Measurements from ENCODE around the gene MIAT.

DNA sequence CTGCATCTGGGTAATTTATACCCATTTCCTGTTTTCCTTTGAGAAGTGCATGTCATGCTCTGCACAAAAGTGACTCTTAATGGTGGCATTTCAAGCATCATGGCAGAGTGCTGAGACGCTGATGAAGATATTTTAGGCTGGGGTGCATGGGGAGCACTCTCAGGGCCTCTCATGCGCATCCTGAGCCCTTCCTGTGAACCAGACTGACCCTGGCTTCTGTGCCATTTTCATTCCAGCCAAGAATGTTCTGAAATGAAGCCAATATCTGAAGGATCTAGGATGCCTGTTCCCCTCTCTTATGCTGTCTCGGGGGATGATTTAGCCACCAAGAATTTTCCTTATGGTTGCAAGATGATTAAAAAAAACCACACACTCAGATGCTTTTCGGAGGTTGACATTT is 61.5 kb downstream of the MIAT start:
- TF ChIP-seq, protein P1, sequence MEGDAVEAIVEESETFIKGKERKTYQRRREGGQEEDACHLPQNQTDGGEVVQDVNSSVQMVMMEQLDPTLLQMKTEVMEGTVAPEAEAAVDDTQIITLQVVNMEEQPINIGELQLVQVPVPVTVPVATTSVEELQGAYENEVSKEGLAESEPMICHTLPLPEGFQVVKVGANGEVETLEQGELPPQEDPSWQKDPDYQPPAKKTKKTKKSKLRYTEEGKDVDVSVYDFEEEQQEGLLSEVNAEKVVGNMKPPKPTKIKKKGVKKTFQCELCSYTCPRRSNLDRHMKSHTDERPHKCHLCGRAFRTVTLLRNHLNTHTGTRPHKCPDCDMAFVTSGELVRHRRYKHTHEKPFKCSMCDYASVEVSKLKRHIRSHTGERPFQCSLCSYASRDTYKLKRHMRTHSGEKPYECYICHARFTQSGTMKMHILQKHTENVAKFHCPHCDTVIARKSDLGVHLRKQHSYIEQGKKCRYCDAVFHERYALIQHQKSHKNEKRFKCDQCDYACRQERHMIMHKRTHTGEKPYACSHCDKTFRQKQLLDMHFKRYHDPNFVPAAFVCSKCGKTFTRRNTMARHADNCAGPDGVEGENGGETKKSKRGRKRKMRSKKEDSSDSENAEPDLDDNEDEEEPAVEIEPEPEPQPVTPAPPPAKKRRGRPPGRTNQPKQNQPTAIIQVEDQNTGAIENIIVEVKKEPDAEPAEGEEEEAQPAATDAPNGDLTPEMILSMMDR (IDR thresholded peaks at IDR 0.05), result no peak
- no peak for TF ChIP-seq POLR2A (IDR thresholded peaks at IDR 0.05)

Data from transverse colon (tissue), 3 donors.